ENCODE measurements around the gene DNAH14. TPM values are rescaled to one million over a fixed set of nuclear protein-coding genes. Genes with fewer than 3 reads are reported as not detected.

The DNAH14 gene
- total and polyA plus RNA-seq, 10 of the 15 experiments (the other 5 are each of a cell fraction or from before 2014, with no cell fraction given): 2.0 to 7.9 (median 4.8) TPM

- BruUV-seq (replicated peaks): no TSS peak
- 44% methylated on average over 3 of the region's 3 CpGs for WGBS (ENCODE audit: insufficient coverage, insufficient replicate concordance, low lambda C conversion rate, missing lambda C conversion rate)
- Histone ChIP-seq H3K27me3 (replicated peaks in 1 of 2; ENCODE audit: control insufficient read depth in 2 of 2, insufficient read depth in 2 of 2, low read length in 1 of 2) (no peaks in the 10 kb centered on the region; a peak in 1 of 4 replicates), H3K36me3 (ENCODE audit: control insufficient read depth in 2 of 2, insufficient read depth in 2 of 2, low read length in 1 of 2) (no peaks in the 10 kb centered on the region), H4K20me1 (ENCODE audit: control insufficient read depth, insufficient read depth) (no peaks in the 10 kb centered on the region), H3K79me2 (ENCODE audit: control insufficient read depth, insufficient read depth, low read length) (no peaks in the 10 kb centered on the region), H3K4me3 (no peak overlapping the region), H3K27ac (ENCODE audit: control insufficient read depth, insufficient read depth) (no peak overlapping the region), H2AFZ (ENCODE audit: control insufficient read depth, low read depth, low read length) (no peak overlapping the region), H3K4me1 (ENCODE audit: control insufficient read depth, insufficient read depth, low read length) (no peaks in the 10 kb centered on the region), H3K4me2 (ENCODE audit: control insufficient read depth, insufficient read depth) (no peak overlapping the region), H3K9ac (ENCODE audit: control insufficient read depth, insufficient read depth, low read length) (no peak overlapping the region), H3K9me3 (replicated peaks; ENCODE audit: control insufficient read depth, insufficient read depth, low read length) (no peaks in the 10 kb centered on the region; the same call in 2 of the 3 replicates)
- CTCF ChIA-PET: interaction anchor here (0.7 to 1.1 kb wide), 3 partner anchors 23 to 386 kb away, joined by 3 to 6 read pairs (median 3); no protein-coding TSS in a partner anchor
- in situ Hi-C loops (cut with MboI): no loop called here
- DNase-seq (ENCODE audit: low read depth, low spot score) (no peak), ATAC-seq (no peak), FAIRE-seq (no peak)
- POLR2A ChIA-PET: no interaction called here
- SMC1A ChIA-PET (ENCODE audit: uncharacterized antibody, unreplicated experiment): interaction anchor here (1.1 to 1.9 kb wide), 2 partner anchors 22 to 199 kb away, joined by 4 to 6 read pairs; no protein-coding TSS in a partner anchor
- TF ChIP-seq ZNF274 (IDR thresholded peaks at IDR 0.05; ENCODE audit: insufficient read depth, insufficient read length) (no peak), SIX5 (IDR thresholded peaks at IDR 0.05; ENCODE audit: low read depth, low read length, severe bottlenecking) (no peak), CHD1 (IDR thresholded peaks at IDR 0.05; ENCODE audit: low read depth, low read length) (no peak), EED (IDR thresholded peaks at IDR 0.05; ENCODE audit: low read depth) (no peak), ZSCAN29 (IDR thresholded peaks at IDR 0.05) (no peak), KLF5 (IDR thresholded peaks at IDR 0.05; ENCODE audit: partially characterized antibody) (no peak), YY1 (IDR thresholded peaks at IDR 0.05; ENCODE audit: low read depth, low read length) (no peak), ZZZ3 (IDR thresholded peaks at IDR 0.05; ENCODE audit: control insufficient read depth, insufficient read length, low read depth) (no peak), ZNF217 (IDR thresholded peaks at IDR 0.05) (no peak), GATAD2B (conservative IDR thresholded peaks at IDR 0.05; ENCODE audit: low read depth) (no peak), CREM (IDR thresholded peaks at IDR 0.05; ENCODE audit: low read depth) (no peak), USF1 (IDR thresholded peaks at IDR 0.05; ENCODE audit: borderline replicate concordance, extremely low read length, insufficient read depth, low read depth, low read length) (no peak), CREB1 (IDR thresholded peaks at IDR 0.05; ENCODE audit: low read depth) (no peak), NFIC (IDR thresholded peaks at IDR 0.05; ENCODE audit: low read depth, low read length) (no peak), NRF1 (conservative IDR thresholded peaks at IDR 0.05; ENCODE audit: low read depth, low read length) (no peak)
- RAD21 ChIA-PET (ENCODE audit: unreplicated experiment): interaction anchor here (0.7 to 1.0 kb wide), 3 partner anchors 22 to 48 kb away, joined by 3 to 7 read pairs (median 3); no protein-coding TSS in a partner anchor
- intact Hi-C loops (cut with micrococcal nuclease; ENCODE audit: unreplicated experiment): no loop called here
These were observed 29.3 kb upstream of the DNAH14 start for GRCh38 chr1:224900062-224900630.

Data from GM12878 (cell line).